A673 (cell line): ENCODE results near the gene MEG3. TPM values are rescaled to one million over a fixed set of nuclear protein-coding genes. Genes with fewer than 3 reads are reported as not detected.

Experiments used
- BruUV-seq: library from RNA; stranded (reverse); fragments of 400-500 nt; replicated peaks from 2 replicates; lab custom pipeline; 2021; lab: Mats Ljungman, UMichigan
- CTCF ChIA-PET: fragments of 300-600 bp; sonication (Branson Sonifier 250); formaldehyde crosslinking; loops from one replicate; lab custom pipeline; 2022; ENCODE audit warnings: antibody characterized with exemption; lab: Charles Lee
- POLR2A ChIA-PET: fragments of 300-600 bp; sonication (Branson Sonifier 250); formaldehyde crosslinking; loops from one replicate; lab custom pipeline; 2022; ENCODE audit warnings: antibody characterized with exemption; ENCODE audit not compliant: low non-redundant PET; lab: Charles Lee
- DNase-seq: peaks from one replicate; pipeline ENCODE4 v3.0.0-alpha.2; 2015; ENCODE audit warnings: low spot score
- H3K27ac ChIP-seq: fragments of 200-600 bp; sonication (generic); 2 replicates; pipeline ENCODE4 v1.5.1; 2016; ENCODE audit warnings: mixed run types, low read depth, mild to moderate bottlenecking, mixed read lengths, antibody characterized with exemption, low read length; ENCODE audit not compliant: poor library complexity, severe bottlenecking
- H3K27me3 ChIP-seq: fragments of 200-600 bp; sonication (generic); replicated peaks from 2 replicates; pipeline ENCODE4 v1.6.1; 2017; ENCODE audit warnings: mixed run types, low read depth, mild to moderate bottlenecking, mixed read lengths, antibody characterized with exemption, low read length; ENCODE audit not compliant: insufficient read depth, poor library complexity
- H3K36me3 ChIP-seq: fragments of 200-600 bp; sonication (generic); 2 replicates; pipeline ENCODE4 v1.6.1; 2016; ENCODE audit warnings: mixed run types, mild to moderate bottlenecking, mixed read lengths, antibody characterized with exemption, low read length; ENCODE audit not compliant: insufficient read depth, poor library complexity, severe bottlenecking
- H3K4me1 ChIP-seq: fragments of 200-600 bp; sonication (generic); 2 replicates; pipeline ENCODE4 v1.6.1; 2017; ENCODE audit warnings: mixed run types, mild to moderate bottlenecking, mixed read lengths, antibody characterized with exemption, low read length; ENCODE audit not compliant: insufficient read depth, poor library complexity, severe bottlenecking
- H3K4me3 ChIP-seq: fragments of 200-600 bp; sonication (generic); 2 replicates; pipeline ENCODE4 v1.5.1; 2016; ENCODE audit warnings: low read depth, mixed run types, mild to moderate bottlenecking, mixed read lengths, low read length; ENCODE audit not compliant: poor library complexity, severe bottlenecking
- H3K9me3 ChIP-seq: fragments of 200-600 bp; sonication (generic); 2 replicates; pipeline ENCODE4 v1.6.1; 2016; ENCODE audit warnings: mixed run types, low read depth, mild to moderate bottlenecking, mixed read lengths, antibody characterized with exemption, low read length; ENCODE audit not compliant: poor library complexity, severe bottlenecking
- CTCF ChIP-seq: fragments of 300-800, 200-600 bp; sonication (generic); conservative IDR thresholded peaks from 2 replicates; pipeline ENCODE4 v1.5.1; 2017; ENCODE audit warnings: low read depth, mild to moderate bottlenecking, antibody characterized with exemption, low read length, moderate library complexity, mixed read lengths
- EZH2 ChIP-seq: fragments of 200-600 bp; sonication (generic); IDR thresholded peaks from 2 replicates; pipeline ENCODE4 v1.6.1; 2017; ENCODE audit warnings: borderline replicate concordance, low read depth, mild to moderate bottlenecking, mixed read lengths, antibody characterized with exemption, low read length; ENCODE audit not compliant: poor library complexity, severe bottlenecking
- intact Hi-C: fragments of 100-400 bp; cut with micrococcal nuclease; formaldehyde crosslinking; loops from one replicate; pipeline ENCODE4 v1.10.0; 2022; ENCODE audit not compliant: unreplicated experiment
- total RNA-seq: library from RNA; stranded (reverse); gene quantifications from 2 replicates; pipeline ENCODE4 v1.2.3, GENCODE V29; 2021

Gene MEG3
- total RNA-seq, 1 experiment from 2014 or later = 58.7 TPM

GRCh38 chr14:100824091-100824551, 1.8 kb upstream of the MEG3 start:
- H3K4me3 ChIP-seq = no peak overlapping the region
- CTCF ChIA-PET = no interaction called here
- DNase-seq = peak; percentile 60

GRCh38 chr14:100824901-100825712, 811 bp upstream of the MEG3 start:
- H3K27me3 ChIP-seq = no peaks in the 10 kb centered on the region
- H3K36me3 ChIP-seq = no peaks in the 10 kb centered on the region
- BruUV-seq = no TSS peak
- ChIA-PET POLR2A (interaction anchor here (1.1 kb wide), 1 partner anchor 11 kb away, joined by 11 read pairs; no protein-coding TSS in a partner anchor), CTCF (interaction anchor here (0.6 kb wide), 1 partner anchor 156 kb away, joined by 3 read pairs; no protein-coding TSS in a partner anchor)
- H3K4me3 ChIP-seq = peak overlapping the region; percentile 57
- H3K4me1 ChIP-seq = no peaks in the 10 kb centered on the region
- TF ChIP-seq CTCF = no peak
- TF ChIP-seq EZH2 = no peak
- H3K27ac ChIP-seq = no peak overlapping the region
- intact Hi-C loops = loop anchor here (5.0 kb wide), 1 partner anchor 438 kb away; no protein-coding TSS in a partner anchor
- H3K9me3 ChIP-seq = no peaks in the 10 kb centered on the region
- DNase-seq = no peak

More at GRCh38 chr14:100824091-100824551, 1.8 kb upstream of the MEG3 start:
- Histone ChIP-seq H3K4me1 (no peaks in the 10 kb centered on the region), H3K9me3 (no peaks in the 10 kb centered on the region), H3K27me3 (no peaks in the 10 kb centered on the region), H3K27ac (no peak overlapping the region), H3K36me3 (no peaks in the 10 kb centered on the region)
- POLR2A ChIA-PET = no interaction called here
- TF ChIP-seq CTCF (no peak), EZH2 (no peak)
- BruUV-seq = no TSS peak
- intact Hi-C loops = no loop called here

GRCh38 chr14:100826391-100827100, 628 bp downstream of the MEG3 start:
- no peaks in the 10 kb centered on the region for H3K9me3 ChIP-seq
- peaks cover under 1% of the 10 kb centered on the region for H3K36me3 ChIP-seq
- ChIA-PET POLR2A (interaction anchor here (0.6 to 1.1 kb wide), 2 partner anchors 13 to 770 kb away, joined by 3 to 11 read pairs; no protein-coding TSS in a partner anchor), CTCF (interaction anchor here (0.6 to 0.7 kb wide), 2 partner anchors 42 to 92 kb away, joined by 5 to 7 read pairs; no protein-coding TSS in a partner anchor)
- H3K27me3 ChIP-seq = no peaks in the 10 kb centered on the region
- BruUV-seq = TSS peak; percentile 63
- peak overlapping the region; percentile 59 for H3K27ac ChIP-seq
- H3K4me1 ChIP-seq = peaks cover 12% of the 10 kb centered on the region
- H3K4me3 ChIP-seq = peak overlapping the region; percentile 57
- intact Hi-C loops = loop anchor here (5.0 kb wide), 1 partner anchor 439 kb away; no protein-coding TSS in a partner anchor
- DNase-seq = no peak
- no peak for TF ChIP-seq EZH2
